Activated naive CD4-positive, alpha-beta T cell treated with anti-CD3 and anti-CD28 coated beads for 36 hours (primary cell): ENCODE data around the gene WDR70. TPM values are rescaled to one million over a fixed set of nuclear protein-coding genes. Genes with fewer than 3 reads are reported as not detected.
A peak's percentile ranks its signal among the peaks of the same experiment; 100 is the strongest.
"Not testable (repeated sequence)": the region's sequence is repeated elsewhere in the genome, so short reads cannot be mapped to it uniquely, and the experiment has no call there.

ENCODE experiments used
- CTCF ChIA-PET: fragments of 350-600 bp; sonication (Branson Sonifier 250); formaldehyde crosslinking; loops from one replicate; lab custom pipeline; 2021; ENCODE audit warnings: antibody characterized with exemption; lab: Charles Lee
- DNase-seq: peaks from one replicate; pipeline ENCODE4 v3.0.0-alpha.2; 2020
- H3K27ac Mint-ChIP-seq: one replicate; pipeline ENCODE4 v1.8.0; 2021; ENCODE audit warnings: mild to moderate bottlenecking, mixed read lengths
- H3K27me3 Mint-ChIP-seq: one replicate; pipeline ENCODE4 v1.8.0; 2021; ENCODE audit warnings: low read depth, mixed read lengths
- H3K36me3 Mint-ChIP-seq: one replicate; pipeline ENCODE4 v1.8.0; 2021; ENCODE audit warnings: low read depth, mixed read lengths
- H3K4me1 Mint-ChIP-seq: one replicate; pipeline ENCODE4 v1.8.0; 2021; ENCODE audit warnings: low read depth, mixed read lengths
- H3K4me3 Mint-ChIP-seq: one replicate; pipeline ENCODE4 v1.8.0; 2021; ENCODE audit warnings: mild to moderate bottlenecking, moderate library complexity, mixed read lengths
- H3K9me3 Mint-ChIP-seq: one replicate; pipeline ENCODE4 v1.8.0; 2021; ENCODE audit warnings: mixed read lengths
- intact Hi-C: fragments of 100-400 bp; cut with micrococcal nuclease; formaldehyde crosslinking; loops from one replicate; pipeline ENCODE4 v1.15.1; 2023
- total RNA-seq, 2 experiments: library from RNA; stranded (reverse); gene quantifications; one replicate each; pipeline ENCODE4 v1.2.3, GENCODE V29; 2021

The WDR70 gene
- 10 to 100 TPM; 37.4 to 39.0 TPM for total RNA-seq

DNA sequence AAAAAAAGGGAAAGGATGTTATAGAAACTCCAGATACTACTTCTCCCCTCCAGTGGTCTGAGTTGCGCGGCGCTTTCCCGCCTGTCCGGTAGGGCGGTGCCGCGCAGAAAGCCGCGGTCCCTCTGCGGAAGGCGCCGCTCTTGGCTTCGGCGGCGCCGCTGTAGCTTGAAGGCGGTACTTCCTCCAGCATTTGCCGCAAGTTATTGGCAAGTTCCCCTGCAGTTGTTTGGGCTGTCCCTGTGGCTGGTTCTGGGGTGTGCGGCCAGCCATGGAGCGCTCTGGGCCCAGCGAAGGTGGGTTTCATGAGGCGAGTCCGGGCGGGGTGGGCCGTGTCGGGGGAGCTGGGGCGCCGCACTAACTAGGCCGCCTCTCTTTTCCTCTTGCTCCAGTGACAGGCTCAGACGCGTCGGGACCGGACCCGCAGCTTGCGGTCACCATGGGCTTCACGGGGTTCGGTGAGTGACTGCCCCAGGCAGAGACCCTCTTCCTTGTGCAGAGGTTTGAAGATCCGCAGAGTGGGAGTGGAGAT is at the start of gene WDR70:
WDR70 (plus strand) TSS at position 219 of the 529 bp plus-strand sequence; CDS start at position 269, 50 bp downstream.
- peaks cover 12% of the 10 kb centered on the region for H3K4me1 Mint-ChIP-seq
- H3K9me3 Mint-ChIP-seq, H3K36me3 Mint-ChIP-seq, H3K27me3 Mint-ChIP-seq: not testable (repeated sequence)
- CTCF ChIA-PET = interaction anchor here (0.6 to 1.9 kb wide), 10 partner anchors 9 to 869 kb away, joined by 3 to 11 read pairs (median 3); partner anchors contain the start of gene NUP155
- intact Hi-C loops = loop anchor here (1.0 to 10.0 kb wide), 3 partner anchors 8 to 1134 kb away; partner anchors contain the start of genes CPLANE1, NADK2 and NUP155
- peak; percentile 86 for DNase-seq
- peak within 1 kb of the TSS; percentile 73 for H3K27ac Mint-ChIP-seq
- peak within 1 kb of the TSS; percentile 92 for H3K4me3 Mint-ChIP-seq

DNA sequence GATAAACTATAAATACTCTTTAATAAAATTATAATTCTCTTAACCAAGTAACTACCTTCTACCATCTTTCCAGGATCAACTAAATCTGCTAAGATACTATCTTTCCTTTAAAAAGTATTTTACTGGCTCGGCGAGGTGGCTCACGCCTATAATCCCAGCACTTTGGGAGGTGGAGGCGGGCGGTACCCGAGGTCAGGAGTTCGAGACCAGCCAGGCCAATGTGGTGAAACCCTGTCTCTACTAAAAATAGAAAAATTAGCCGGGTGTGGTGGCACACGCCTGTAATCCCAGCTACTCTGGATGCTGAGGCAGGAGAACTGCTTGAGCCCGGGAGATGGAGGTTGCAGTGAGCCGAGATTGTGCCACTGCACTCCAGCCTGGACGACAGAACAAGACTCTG is 44.4 kb upstream of the WDR70 start:
- H3K27me3 Mint-ChIP-seq = not testable (repeated sequence)

DNA sequence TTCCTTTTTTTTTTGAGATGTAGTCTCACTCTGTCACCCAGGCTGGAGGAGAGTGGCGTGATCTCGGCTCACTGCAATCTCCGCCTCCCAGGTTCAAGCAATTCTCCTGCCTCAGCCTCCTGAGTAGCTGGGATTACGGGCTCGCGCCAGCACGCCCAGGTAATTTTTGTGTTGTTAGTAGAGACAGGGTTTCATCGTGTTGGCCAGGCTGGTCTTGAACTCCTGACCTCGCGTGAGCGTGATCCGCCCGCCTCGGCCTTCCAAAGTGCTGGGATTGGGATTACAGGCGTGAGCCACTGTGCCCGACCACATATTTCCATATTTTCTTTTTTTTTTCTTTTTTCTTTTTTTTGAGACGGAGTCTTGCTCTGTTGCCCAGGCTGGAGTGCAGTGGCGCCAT is 36.4 kb upstream of the WDR70 start:
- H3K4me1 Mint-ChIP-seq, DNase-seq, intact Hi-C loops, CTCF ChIA-PET, H3K27me3 Mint-ChIP-seq, H3K27ac Mint-ChIP-seq, H3K4me3 Mint-ChIP-seq, H3K9me3 Mint-ChIP-seq: not testable (repeated sequence)
- peaks cover 40% of the 10 kb centered on the region for H3K36me3 Mint-ChIP-seq

More for the DNA sequence above, 44.4 kb upstream of the WDR70 start:
- CTCF ChIA-PET, H3K4me1 Mint-ChIP-seq, H3K9me3 Mint-ChIP-seq, H3K27ac Mint-ChIP-seq, H3K4me3 Mint-ChIP-seq, DNase-seq: not testable (repeated sequence)
- H3K36me3 Mint-ChIP-seq = peaks cover 32% of the 10 kb centered on the region
- intact Hi-C loops = loop anchor here (10.0 kb wide), 1 partner anchor 290 kb away; no protein-coding TSS in a partner anchor

DNA sequence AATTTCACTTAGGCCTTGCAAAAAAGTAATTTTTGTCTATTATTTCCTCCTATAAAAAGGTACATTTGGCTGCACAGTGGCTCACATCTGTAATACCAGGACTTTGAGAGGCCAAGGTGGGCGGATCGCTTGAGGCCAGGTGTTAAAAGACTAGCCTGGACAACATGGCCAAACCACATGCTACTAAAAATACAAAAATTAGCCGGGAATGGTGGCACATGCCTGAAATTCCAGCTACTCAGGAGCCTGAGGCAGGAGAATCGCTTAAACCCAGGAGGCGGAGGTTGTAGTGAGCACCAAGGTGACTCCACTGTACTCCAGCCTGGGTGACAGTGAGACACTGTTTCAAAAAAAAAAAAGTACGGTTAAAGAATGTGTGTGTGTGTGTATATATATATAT is 24.0 kb upstream of the WDR70 start:
- H3K27me3 Mint-ChIP-seq = no peaks in the 10 kb centered on the region
- no peak for DNase-seq
- H3K36me3 Mint-ChIP-seq = peaks cover 17% of the 10 kb centered on the region
- H3K4me1 Mint-ChIP-seq = peaks cover 3% of the 10 kb centered on the region
- CTCF ChIA-PET = no interaction called here
- H3K4me3 Mint-ChIP-seq = no peak overlapping the region
- H3K9me3 Mint-ChIP-seq = no peaks in the 10 kb centered on the region
- H3K27ac Mint-ChIP-seq = no peak overlapping the region
- intact Hi-C loops = no loop called here

DNA sequence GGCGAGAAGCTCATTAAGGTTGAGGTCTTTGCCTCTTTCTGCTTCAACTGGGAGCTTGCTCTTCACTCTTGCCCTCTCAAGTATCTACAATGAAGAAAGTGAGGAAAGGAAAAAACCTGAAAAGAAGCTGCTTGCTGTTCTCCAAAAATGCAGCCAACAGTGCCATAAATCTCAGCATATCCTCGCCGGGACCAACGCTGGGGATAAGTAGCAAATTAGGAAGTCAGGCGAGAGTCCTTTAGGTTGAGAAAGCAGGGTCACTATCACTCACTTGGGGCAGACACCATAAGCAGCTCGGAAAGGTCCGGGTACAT is 8.6 kb upstream of the WDR70 start:
- peak overlapping the region; percentile 99 for H3K4me3 Mint-ChIP-seq
- H3K36me3 Mint-ChIP-seq = peaks cover 25% of the 10 kb centered on the region
- peak overlapping the region; percentile 96 for H3K27ac Mint-ChIP-seq
- intact Hi-C loops = loop anchor here (2.0 to 10.0 kb wide), 5 partner anchors 122 to 1218 kb away; partner anchors contain the start of genes CPLANE1, LMBRD2, NADK2 and SKP2
- H3K27me3 Mint-ChIP-seq = no peaks in the 10 kb centered on the region
- H3K4me1 Mint-ChIP-seq = peaks cover 41% of the 10 kb centered on the region
- H3K9me3 Mint-ChIP-seq = no peaks in the 10 kb centered on the region
- CTCF ChIA-PET = interaction anchor here (2.1 kb wide), 1 partner anchor 9 kb away, joined by 11 read pairs; the partner anchor contains the start of gene WDR70
- no peak for DNase-seq

DNA sequence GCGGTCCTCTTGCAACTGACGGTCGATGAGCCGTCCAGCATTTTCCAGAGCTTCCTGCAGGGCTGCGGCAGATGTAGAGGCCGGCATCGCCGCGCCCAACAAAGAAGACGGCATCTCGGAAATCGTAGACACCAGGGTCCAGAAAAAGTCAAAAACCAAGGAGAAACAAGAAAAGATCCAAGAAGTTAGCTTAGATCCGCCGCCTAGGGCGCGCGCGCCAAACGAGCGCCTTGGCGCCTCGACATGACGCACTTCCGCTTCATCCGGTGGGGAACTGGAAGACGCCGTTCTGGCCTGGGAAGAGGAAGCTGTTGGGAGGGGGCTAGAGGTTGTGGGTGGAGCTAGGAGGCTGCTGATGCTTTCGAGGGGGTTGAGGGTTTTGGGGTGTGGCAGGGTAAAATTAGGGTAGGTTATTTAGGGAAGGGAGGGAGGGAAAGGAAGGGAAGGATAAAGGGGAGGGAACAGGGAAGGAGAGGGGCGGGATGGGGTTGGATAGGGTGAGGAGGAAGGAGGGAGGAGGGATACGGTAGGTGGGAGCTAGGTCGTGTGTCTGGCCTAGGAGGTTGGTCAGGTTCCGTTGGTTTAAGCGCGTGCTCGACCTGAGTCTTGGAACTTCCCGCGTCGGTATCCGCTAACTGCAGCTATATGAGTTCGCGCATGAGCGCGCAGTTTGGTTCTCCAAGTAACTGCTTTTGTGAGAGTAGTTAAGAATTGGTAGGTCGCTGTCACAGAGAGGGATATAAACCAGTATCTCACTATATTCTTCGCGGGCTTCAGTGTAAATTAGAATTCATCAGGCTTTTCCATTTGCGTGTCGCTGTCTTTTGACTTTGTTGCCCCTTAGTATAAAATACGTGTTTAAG is 8.0 kb upstream of the WDR70 start, which contains the start of gene NUP155:
NUP155 (minus strand) TSS at position 243 of the 863 bp plus-strand sequence; CDS start at position 114, 129 bp downstream.
- CTCF ChIA-PET = interaction anchor here (0.5 to 2.1 kb wide), 3 partner anchors 8 to 1623 kb away, joined by 3 to 11 read pairs (median 4); partner anchors contain the start of gene WDR70

DNA sequence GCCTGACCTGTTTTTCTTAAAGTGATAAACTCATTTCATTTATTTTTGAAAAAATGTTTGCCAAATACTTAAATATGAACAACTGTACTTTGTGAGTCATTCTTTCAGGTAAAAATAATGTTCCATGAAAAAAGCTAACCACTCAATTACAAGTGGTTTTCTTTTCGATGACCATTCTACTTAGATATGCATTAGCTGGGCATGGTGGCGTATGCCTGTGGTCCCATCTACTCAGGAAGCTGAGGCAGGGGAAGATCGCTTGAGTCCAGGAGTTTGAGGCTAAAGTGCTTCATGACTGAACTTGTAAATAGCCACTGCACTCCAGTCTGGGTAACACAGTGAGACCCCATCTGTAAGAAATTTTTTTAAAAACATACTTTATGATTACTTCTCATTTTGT is 4.0 kb upstream of the WDR70 start:
- H3K27me3 Mint-ChIP-seq = no peaks in the 10 kb centered on the region
- H3K9me3 Mint-ChIP-seq = no peaks in the 10 kb centered on the region
- H3K27ac Mint-ChIP-seq = no peak overlapping the region
- CTCF ChIA-PET = no interaction called here
- H3K4me3 Mint-ChIP-seq = no peak overlapping the region
- H3K36me3 Mint-ChIP-seq = peaks cover 6% of the 10 kb centered on the region
- intact Hi-C loops = loop anchor here (10.0 kb wide), 1 partner anchor 1130 kb away; the partner anchor contains the start of gene NADK2
- no peak for DNase-seq
- peaks cover 11% of the 10 kb centered on the region for H3K4me1 Mint-ChIP-seq

More for the DNA sequence above, 8.0 kb upstream of the WDR70 start, which contains the start of gene NUP155:
- H3K27ac Mint-ChIP-seq = peak within 1 kb of the TSS; percentile 96
- peak within 1 kb of the TSS; percentile 99 for H3K4me3 Mint-ChIP-seq
- H3K27me3 Mint-ChIP-seq = no peaks in the 10 kb centered on the region
- intact Hi-C loops = loop anchor here (1.0 to 10.0 kb wide), 9 partner anchors 8 to 1219 kb away; partner anchors contain the start of genes CPLANE1, LMBRD2, NADK2 and SKP2
- peak; percentile 94 for DNase-seq
- H3K36me3 Mint-ChIP-seq = peaks cover 25% of the 10 kb centered on the region
- no peaks in the 10 kb centered on the region for H3K9me3 Mint-ChIP-seq
- peaks cover 37% of the 10 kb centered on the region for H3K4me1 Mint-ChIP-seq

DNA sequence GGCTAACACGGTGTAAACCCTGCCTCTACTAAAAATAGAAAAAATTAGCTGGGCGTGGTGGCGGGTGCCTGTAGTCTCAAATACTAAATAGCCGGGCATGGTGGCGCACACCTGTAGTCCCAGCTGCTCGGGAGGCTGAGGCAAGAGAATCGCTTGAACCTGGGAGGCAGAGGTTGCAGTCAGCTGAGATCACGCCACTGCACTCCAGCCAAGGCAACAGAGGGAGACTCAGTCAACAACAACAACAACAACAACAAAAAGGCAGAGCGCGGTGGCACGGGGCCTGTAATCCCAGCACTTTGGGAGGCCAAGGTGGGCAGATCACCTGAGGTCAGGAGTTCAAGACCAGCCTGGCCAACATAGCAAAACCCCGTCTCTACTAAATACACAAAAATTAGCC is 1.1 kb upstream of the WDR70 start:
- intact Hi-C loops = loop anchor here (2.0 to 10.0 kb wide), 2 partner anchors 129 to 1133 kb away; partner anchors contain the start of genes CPLANE1 and NADK2
- DNase-seq, H3K27ac Mint-ChIP-seq, H3K27me3 Mint-ChIP-seq, H3K9me3 Mint-ChIP-seq, H3K36me3 Mint-ChIP-seq: not testable (repeated sequence)
- Mint-ChIP-seq H3K4me1 (peaks cover 12% of the 10 kb centered on the region), H3K4me3 (peak overlapping the region; percentile 92)
- CTCF ChIA-PET = interaction anchor here (0.7 to 1.1 kb wide), 3 partner anchors 28 to 176 kb away, joined by 3 to 4 read pairs (median 3); no protein-coding TSS in a partner anchor

DNA sequence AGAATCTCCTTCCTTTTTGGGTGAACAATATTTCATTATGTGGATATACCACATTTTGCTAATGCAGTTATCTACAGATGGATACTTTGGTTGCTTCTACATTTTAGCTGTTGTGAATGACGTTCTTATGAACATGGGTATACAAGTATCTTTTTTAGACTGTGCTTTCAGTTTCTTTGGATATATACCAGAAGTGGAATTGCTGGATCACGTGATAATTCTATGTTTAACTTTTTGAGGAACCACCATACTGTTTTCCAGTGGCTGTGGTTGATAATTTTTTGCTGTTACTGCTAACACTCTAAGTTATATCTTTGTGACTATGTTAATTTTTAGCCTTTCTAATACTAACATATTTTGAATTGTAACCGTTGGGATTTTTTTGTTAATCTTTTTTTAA is 12.5 kb downstream of the WDR70 start:
- peaks cover 20% of the 10 kb centered on the region for H3K36me3 Mint-ChIP-seq
- no peak for DNase-seq
- H3K27me3 Mint-ChIP-seq = no peaks in the 10 kb centered on the region
- no peak overlapping the region for H3K27ac Mint-ChIP-seq
- H3K4me1 Mint-ChIP-seq = no peaks in the 10 kb centered on the region
- H3K9me3 Mint-ChIP-seq = no peaks in the 10 kb centered on the region
- intact Hi-C loops = no loop called here
- H3K4me3 Mint-ChIP-seq = no peak overlapping the region
- CTCF ChIA-PET = no interaction called here

DNA sequence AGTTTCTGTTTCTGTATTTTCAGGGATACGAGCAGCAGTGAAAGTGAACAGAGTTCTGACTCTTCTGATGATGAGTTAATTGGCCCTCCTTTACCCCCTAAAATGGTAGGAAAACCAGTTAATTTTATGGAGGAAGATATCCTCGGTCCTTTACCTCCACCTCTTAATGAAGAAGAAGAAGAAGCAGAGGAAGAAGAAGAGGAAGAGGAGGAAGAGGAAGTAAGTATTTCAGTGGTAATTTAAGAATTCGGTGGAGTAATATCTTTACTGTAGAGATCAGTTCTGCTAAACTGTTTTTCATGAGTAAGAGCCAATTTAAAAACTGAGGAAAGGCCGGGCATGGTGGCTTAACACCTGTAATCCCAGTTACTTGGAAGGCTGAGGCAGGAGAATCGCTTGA is 17.2 kb downstream of the WDR70 start:
- CTCF ChIA-PET = no interaction called here

DNA sequence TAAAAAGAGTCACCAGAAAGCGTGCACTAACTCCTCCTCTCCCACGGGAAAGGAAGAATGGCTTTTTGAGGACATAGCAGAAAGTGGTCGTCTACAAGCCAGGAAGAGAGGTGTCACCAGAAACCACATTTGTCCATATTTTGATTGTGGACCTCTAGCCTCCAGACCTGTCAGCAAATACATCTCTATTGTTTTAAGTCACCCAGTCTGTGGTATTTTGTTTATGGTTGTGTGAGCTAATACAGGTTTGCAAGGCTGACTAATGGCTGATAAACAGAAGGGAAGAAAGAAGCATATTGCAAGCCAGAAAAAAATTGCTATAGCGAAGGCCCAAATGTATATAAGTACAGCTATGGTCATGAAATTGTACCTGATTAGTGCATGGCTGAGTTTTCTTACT is 21.4 kb downstream of the WDR70 start:
- Mint-ChIP-seq H3K4me1 (no peaks in the 10 kb centered on the region), H3K27me3 (no peaks in the 10 kb centered on the region), H3K9me3 (no peaks in the 10 kb centered on the region), H3K36me3 (peaks cover 17% of the 10 kb centered on the region), H3K4me3 (no peak overlapping the region), H3K27ac (no peak overlapping the region)
- CTCF ChIA-PET = no interaction called here
- intact Hi-C loops = no loop called here
- DNase-seq = no peak

More for the DNA sequence above, 17.2 kb downstream of the WDR70 start:
- intact Hi-C loops = no loop called here
- Mint-ChIP-seq H3K4me1 (no peaks in the 10 kb centered on the region), H3K36me3 (peaks cover 25% of the 10 kb centered on the region), H3K9me3 (no peaks in the 10 kb centered on the region), H3K27me3 (no peaks in the 10 kb centered on the region), H3K4me3 (no peak overlapping the region), H3K27ac (no peak overlapping the region)
- DNase-seq = no peak

DNA sequence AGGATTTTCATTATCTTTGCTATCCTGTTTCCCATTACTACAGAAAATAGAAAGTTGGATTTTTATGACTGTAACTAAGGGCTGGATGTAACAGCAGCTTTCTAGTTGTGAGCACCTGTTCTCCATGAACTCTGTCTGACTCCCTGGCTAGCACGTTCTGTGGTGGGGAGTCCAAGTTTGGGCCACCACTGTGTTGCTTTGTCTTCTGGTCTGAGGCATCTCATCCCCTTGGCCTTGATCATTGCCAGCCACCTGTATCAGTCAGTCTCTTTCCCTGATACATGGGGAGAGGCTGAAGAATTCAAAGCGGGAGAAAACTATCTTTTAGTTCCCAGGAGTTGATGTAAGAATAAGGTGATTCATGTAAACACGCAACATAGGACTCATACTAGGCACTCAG is 33.4 kb downstream of the WDR70 start:
- no peak for DNase-seq
- intact Hi-C loops = loop anchor here (2.0 to 5.0 kb wide), 2 partner anchors 142 to 345 kb away; no protein-coding TSS in a partner anchor
- CTCF ChIA-PET = interaction anchor here (0.7 to 2.0 kb wide), 15 partner anchors 10 to 780 kb away, joined by 3 to 23 read pairs (median 4); no protein-coding TSS in a partner anchor
- H3K36me3 Mint-ChIP-seq = peaks cover 14% of the 10 kb centered on the region
- H3K27me3 Mint-ChIP-seq = no peaks in the 10 kb centered on the region
- H3K27ac Mint-ChIP-seq = no peak overlapping the region
- H3K4me3 Mint-ChIP-seq = no peak overlapping the region
- no peaks in the 10 kb centered on the region for H3K4me1 Mint-ChIP-seq
- no peaks in the 10 kb centered on the region for H3K9me3 Mint-ChIP-seq
